GM18951 (cell line): Measurements from ENCODE around the gene RNF17.

Source experiments
- POLR2A ChIP-seq: IDR thresholded peaks from 4 replicates; pipeline ENCODE4 v1.6.1; 2011; ENCODE audit warnings: mild to moderate bottlenecking; ENCODE audit not compliant: insufficient read length, insufficient read depth; ENCODE audit errors: extremely low read depth
- in situ Hi-C: fragments of 300-500 bp; cut with MboI; formaldehyde crosslinking; loops from one replicate; pipeline ENCODE4 v1.12.0; 2022; ENCODE audit warnings: low sequenced_read_pairs, mixed read lengths, inconsistent platforms; ENCODE audit not compliant: unreplicated experiment

RNF17 gene

DNA sequence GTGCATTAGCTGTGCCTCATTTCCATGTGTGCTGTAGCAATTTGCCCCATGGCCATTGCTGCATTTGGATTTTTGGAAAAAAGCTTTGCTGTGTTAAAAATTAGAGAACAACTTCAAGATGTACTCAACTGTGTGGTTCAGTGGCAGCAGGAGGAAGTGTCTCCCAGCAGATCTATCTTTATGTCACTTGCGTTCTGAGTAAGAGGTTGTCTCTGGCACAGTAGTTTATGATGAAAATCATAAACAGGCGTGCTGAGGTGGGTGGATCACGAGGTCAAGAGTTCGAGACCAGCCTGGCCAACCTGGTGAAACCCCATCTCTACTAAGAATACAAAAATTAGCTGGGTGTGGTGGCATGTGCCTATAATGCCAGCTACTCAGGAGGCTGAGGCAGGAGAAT, 29.0 kb upstream of the RNF17 start:
- no peak for TF ChIP-seq POLR2A
- in situ Hi-C loops: loop anchor here (25.0 kb wide), 1 partner anchor 252 kb away; no protein-coding TSS in a partner anchor

DNA sequence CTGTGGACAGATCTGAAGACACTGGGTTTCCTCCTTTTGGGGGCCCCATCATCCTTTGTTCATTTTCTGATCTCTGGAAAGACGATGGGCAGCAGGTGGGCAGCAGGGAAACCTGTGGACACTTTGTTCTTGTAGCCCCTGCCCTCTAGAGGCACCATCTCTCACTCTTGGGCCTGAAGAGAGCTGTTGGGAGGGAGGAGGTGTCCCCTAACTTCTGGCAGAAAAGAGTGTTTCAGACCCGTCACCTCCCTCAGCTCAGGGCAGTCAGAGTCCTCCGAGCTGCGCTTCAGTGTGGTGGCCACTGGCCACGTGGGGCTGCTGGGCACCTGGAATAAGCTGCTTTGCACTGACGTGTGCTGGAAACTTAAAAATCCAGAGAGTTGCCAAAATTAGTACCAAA, 26.9 kb upstream of the RNF17 start:
- TF ChIP-seq POLR2A: no peak
- in situ Hi-C loops: loop anchor here (25.0 kb wide), 1 partner anchor 250 kb away; no protein-coding TSS in a partner anchor

DNA sequence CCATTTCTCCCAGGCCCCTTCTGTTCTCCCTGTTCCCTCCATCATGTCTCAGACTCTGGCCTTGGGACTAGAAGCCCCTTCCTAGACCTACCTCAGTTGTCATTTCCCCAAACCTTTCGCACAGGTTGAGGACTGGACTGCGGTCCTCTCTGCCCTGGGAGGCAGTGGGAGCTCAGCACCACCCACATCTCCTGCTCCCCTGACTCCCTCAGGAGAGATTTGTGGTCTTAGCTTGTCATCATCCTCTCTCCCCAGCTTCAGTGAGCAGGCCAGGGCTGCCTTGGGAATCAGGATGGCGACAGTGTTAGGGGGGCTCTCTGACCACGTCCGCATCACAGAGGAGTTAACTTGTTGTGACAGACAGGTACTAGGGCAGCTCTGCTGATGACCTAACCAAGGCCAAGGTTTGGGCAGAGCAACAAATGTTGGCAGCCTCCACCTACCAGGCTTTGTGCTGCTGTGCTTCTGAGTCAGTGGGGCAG, 25.6 kb upstream of the RNF17 start:
- in situ Hi-C loops: loop anchor here (25.0 kb wide), 1 partner anchor 249 kb away; no protein-coding TSS in a partner anchor
- TF ChIP-seq POLR2A: no peak

DNA sequence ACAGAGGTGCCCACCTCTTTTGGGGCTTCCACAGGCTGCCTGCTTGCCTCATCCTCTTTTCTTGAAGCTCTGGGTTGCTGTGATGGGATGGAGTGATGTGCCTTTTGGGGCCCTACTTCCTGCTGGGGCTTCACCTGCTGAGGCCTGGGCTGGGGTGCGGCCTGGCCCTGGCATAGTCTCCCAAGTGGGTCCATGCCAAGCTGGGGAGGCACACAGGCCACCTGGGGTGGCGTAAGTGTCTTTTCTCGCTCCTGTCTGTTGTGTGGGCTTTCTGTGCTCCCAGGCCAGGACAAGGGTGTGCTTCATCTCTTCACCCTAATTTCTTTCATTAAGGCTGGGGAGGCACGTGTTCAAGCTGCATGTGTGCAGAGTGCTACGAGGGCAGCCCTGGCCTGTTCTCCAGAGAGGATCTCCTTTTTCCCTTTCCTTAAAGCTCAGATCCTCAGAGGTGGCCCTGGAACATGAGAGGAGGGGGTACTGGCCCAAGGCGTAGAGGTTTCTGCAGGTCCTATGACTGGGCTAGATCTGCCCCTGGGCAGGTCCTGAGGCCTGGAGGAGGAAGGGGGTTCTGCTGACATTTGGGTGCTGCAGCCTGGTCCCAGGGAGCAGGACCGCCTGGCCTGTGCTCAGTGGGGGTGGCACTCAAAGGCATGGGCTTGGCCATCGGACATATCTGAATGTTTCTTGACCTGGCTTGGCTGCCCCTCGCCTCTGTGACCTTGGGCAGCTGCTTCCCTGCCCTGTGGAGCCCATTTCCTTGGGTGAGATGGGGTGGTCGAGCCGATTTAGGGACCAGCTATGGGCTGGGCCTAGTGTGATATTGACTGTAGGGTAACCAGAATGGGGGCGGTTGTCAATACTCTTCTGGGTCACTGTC, 23.7 kb upstream of the RNF17 start:
- TF ChIP-seq POLR2A: no peak
- in situ Hi-C loops: loop anchor here (25.0 kb wide), 1 partner anchor 247 kb away; no protein-coding TSS in a partner anchor

DNA sequence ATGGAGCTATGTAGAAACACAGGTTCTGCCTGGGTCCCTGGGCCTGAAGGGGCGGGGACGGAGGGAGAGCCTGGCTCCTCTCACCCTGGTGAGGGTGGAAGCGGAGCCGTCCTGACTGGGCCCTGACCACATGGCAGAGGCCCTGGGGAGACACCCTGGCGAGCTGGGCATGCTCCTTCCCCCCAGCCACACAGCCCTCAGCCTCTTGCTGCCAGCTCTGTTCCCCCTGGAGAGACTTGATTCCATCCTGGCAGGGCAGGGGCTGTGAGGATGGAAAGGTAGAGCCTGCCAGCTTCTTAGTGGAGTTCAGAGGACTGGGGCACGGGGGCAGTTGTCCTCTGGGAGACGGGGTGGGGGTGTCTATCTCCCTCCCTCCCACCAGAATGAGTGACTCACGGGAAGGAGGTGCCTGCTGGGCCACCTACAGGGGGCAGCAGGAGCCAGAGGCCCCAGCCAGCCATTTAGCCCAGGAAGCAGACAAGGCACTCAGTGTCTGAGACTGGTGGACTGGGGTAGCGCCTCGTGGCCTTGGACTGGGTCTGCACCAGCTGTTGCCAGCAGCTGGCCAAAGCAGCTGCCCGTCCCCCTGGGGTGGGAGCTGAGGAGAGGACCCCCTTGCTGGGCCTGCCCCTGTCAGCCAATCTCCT, 22.8 kb upstream of the RNF17 start:
- no peak for TF ChIP-seq POLR2A
- in situ Hi-C loops: loop anchor here (25.0 kb wide), 1 partner anchor 246 kb away; no protein-coding TSS in a partner anchor

DNA sequence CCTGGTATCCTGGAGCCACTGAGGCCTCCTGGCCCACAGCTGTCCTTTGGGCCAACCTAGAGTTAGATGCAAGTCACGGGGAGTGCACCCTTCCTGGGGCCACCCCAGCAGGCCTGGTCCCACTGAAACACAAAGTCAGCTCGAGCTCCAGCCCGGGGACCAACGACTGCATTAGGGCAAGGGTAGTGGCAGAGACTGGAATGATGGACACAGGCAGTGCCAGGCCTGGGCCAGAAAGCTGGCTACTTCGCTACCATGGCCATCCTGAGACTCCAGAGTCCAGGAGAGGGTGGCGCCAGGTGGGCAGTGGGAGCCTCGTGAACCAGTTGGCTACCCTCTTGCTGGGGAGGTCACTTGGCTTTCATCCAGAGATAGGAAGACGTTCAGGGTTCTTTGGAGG, 22.2 kb upstream of the RNF17 start:
- in situ Hi-C loops: loop anchor here (25.0 kb wide), 1 partner anchor 246 kb away; no protein-coding TSS in a partner anchor
- no peak for TF ChIP-seq POLR2A

DNA sequence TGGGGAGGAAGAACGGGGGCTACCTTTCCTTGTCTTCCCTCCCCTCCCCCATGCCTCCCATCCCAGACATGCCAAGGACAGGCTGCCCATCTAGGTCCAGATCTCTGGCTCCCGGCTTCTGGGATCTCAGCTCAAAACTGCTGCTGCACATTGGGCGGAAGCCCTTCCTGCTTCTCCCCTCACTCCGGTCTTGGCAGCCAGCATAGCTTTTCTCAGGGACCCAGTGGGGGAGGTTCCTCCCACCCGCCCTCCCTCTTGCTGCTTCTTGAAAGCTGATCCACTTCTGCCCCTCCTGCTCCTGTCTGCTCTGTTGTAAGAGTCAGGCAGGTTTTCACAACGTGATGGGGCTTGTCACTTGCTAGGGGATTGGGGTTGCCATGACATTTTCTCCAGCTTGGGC, 21.7 kb upstream of the RNF17 start:
- in situ Hi-C loops: loop anchor here (25.0 kb wide), 1 partner anchor 245 kb away; no protein-coding TSS in a partner anchor
- no peak for TF ChIP-seq POLR2A

DNA sequence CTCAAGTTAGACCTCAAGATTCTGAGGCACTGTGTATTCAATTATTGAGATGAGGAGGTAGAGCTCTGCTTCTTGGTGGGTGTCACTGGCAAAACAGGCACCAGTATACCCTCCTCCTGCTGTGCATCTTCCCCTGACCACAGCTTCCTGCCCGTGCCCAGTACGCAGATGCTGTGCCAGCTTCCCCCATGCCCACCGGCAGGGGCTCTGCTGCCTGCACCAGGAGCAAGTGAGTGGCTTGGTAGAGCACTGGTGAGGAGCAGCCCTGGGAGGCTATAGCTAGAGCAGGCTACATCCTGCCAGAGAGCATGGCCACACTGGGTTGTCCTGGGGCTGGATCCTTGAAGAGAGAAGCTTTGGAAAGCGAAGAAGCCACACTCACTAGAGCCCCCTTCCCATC, 21.0 kb upstream of the RNF17 start:
- TF ChIP-seq POLR2A: no peak
- in situ Hi-C loops: loop anchor here (25.0 kb wide), 1 partner anchor 244 kb away; no protein-coding TSS in a partner anchor

DNA sequence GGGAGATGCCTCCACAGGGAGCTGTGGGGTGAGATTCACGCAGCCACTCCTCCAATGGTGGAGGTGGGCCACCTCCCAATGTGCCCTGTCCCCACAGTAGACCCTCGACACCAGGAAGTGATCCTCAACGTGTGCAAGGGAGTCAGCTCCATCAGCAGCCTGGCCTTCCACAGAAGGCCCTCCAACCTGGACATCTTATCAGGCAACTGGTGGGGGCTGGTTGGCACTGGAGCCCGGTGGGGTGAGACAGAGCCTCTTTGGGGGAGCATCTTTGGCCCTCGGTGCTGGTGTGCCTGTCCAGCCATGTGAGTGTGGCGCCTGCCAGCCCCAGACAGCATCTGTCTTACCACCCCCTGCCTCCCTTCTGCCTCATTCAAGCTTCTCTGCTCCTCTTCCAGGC, 19.7 kb upstream of the RNF17 start:
- no peak for TF ChIP-seq POLR2A
- in situ Hi-C loops: loop anchor here (25.0 kb wide), 1 partner anchor 243 kb away; no protein-coding TSS in a partner anchor

DNA sequence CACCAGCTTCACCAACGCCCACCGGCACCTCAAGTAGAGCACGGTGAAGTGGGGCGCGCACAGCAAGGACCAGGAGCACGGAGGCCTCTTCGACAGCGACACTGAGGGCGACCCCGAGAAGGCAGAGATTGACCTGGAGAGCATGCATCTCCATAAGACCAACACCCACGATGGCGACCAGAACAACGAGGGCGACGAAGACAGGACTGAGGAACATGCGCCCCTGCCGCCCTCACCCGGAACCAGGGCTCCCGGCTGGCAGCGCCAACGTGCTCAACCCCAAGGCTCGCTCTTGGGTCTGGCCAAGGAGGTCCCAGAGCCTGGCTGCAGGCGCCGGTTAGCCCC, 18.5 kb upstream of the RNF17 start:
- TF ChIP-seq POLR2A: no peak
- in situ Hi-C loops: loop anchor here (25.0 kb wide), 1 partner anchor 242 kb away; no protein-coding TSS in a partner anchor

DNA sequence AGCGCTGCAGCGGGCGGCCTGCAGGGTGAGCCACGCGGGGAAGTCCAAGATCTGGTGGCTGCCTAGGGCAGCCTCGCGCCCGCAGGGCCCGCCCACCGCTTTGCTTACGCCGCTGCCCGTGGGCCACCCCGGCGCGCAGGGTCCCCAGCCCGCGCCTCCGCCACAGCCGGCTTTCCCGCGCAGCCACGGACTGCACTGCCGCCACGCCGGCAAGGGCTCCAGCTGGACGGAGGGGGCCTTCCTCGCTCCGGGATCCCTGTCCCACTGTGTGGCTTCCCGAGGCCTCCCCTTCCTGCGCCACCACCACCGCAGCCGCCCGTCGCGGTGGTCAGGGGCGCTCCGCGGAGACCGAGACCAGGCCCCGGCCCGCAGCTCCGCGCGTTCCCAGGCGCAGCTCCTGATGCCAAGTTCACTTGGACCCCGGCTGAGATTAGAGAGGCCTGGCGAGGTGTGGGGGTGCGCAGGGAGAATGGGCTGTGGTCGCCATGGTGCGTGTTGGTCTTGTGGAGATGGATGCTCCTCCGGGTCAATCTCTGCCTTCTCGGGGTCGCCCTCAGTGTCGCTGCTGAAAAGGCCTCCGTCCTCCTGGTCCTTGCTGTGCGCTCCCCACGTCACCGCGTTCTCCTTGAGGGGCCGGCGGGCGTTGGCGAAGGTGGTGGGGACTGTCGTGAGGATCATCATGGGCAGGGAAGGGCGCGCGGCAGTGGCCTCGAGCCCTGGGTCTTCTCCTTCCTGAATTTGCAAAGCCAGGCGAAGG, 17.9 kb upstream of the RNF17 start:
- no peak for TF ChIP-seq POLR2A
- in situ Hi-C loops: loop anchor here (25.0 kb wide), 1 partner anchor 241 kb away; no protein-coding TSS in a partner anchor

DNA sequence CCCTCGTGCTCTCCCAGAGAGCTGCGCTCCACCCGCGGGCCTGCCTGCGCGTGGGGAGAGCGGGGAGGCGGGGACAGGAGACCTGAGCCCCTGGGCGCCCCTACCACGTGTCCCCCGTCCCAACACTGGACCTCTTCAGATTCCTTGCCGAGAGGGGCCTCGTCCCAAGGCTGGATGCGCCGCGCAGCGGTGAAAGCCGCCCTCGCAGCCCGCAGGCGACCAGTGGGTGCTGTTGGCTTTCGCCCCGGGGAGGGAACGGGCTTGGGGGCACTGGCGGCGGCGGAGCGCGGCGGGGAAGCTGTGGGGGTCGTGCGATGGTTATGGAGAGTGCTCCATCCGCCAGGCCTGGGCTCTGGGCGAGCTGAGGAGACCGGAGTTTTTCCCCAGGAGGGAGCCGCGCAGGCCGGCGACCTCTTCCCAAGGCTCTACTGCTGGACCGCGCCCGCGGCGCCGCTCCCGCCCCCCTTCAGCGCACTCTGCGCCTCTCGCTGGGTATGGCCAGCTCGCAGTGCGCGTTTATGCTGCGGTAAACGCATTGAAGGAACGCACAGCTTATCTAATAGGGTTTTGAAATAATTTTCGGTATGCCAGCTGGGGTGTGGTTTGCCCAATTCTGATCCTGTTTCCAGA, 17.2 kb upstream of the RNF17 start:
- no peak for TF ChIP-seq POLR2A
- in situ Hi-C loops: loop anchor here (25.0 kb wide), 1 partner anchor 241 kb away; no protein-coding TSS in a partner anchor

DNA sequence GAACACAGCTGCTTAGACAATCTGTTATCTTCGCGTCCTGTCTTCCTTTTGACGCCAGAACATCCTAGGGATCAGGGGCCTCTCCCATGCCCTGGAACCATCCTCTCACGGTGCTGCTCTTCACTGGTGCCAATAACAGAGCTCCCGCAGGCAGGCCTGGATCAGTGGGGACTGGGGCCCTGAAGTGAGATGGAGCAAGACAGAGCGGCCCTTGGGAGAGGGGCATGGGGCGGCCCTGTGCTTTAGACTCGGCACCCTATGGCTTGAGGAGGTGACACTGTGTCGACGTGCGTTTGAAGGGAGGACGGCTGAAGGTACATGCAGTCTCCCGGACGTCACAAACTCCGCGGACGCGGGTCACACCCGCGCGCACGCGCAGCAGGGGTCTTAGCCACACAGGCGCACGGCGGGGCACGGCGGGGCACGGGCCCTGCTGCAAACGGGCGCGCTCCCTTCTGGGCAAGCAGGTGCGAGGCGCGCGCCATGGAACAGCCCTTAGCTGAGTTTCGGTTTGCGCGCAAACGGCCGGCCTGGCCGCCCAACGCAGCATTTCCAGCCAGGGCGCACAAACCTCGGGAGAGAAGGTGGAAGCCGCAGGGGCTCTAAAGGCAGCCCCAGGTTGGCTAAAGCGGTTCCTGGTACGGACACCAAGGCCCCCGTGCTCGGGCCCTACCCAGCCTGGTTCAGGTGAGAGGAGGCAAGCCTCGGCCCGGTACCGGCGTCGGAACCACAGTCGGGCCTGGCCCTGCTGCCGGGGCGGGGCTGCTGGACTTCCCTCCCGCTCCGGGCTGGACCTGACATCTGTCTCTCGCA, 16.5 kb upstream of the RNF17 start:
- no peak for TF ChIP-seq POLR2A
- in situ Hi-C loops: loop anchor here (25.0 kb wide), 1 partner anchor 240 kb away; no protein-coding TSS in a partner anchor
